Activated CD4-positive, alpha-beta T cell treated with anti-CD3 and anti-CD28 coated beads, Interleukin-2, amount 10 ng/mL, durations not matched to agents 7 days and 5 days (primary cell): ENCODE data around the gene GPR42. TPM values are rescaled to one million over a fixed set of nuclear protein-coding genes. Genes with fewer than 3 reads are reported as not detected.

Experiments used
- CTCF ChIA-PET: fragments of 350-600 bp; sonication (Branson Sonifier 250); formaldehyde crosslinking; loops from one replicate; lab custom pipeline; 2021; ENCODE audit warnings: antibody characterized with exemption; lab: Charles Lee
- POLR2A ChIA-PET: fragments of 350-600 bp; sonication (Branson Sonifier 250); formaldehyde crosslinking; loops from one replicate; lab custom pipeline; 2021; ENCODE audit warnings: antibody characterized with exemption; lab: Charles Lee
- DNase-seq: peaks from one replicate; pipeline ENCODE4 v3.0.0-alpha.2; 2020
- H3K27ac Mint-ChIP-seq: one replicate; pipeline ENCODE4 v1.8.0; 2021; ENCODE audit warnings: mild to moderate bottlenecking, moderate library complexity, mixed read lengths
- H3K27me3 Mint-ChIP-seq: one replicate; pipeline ENCODE4 v1.8.0; 2021; ENCODE audit warnings: mixed read lengths
- H3K36me3 Mint-ChIP-seq: one replicate; pipeline ENCODE4 v1.8.0; 2021; ENCODE audit warnings: low read depth, mixed read lengths
- H3K4me1 Mint-ChIP-seq: one replicate; pipeline ENCODE4 v1.8.0; 2021; ENCODE audit warnings: mixed read lengths
- H3K4me3 Mint-ChIP-seq: one replicate; pipeline ENCODE4 v1.8.0; 2021; ENCODE audit warnings: mild to moderate bottlenecking, moderate library complexity, mixed read lengths
- H3K9me3 Mint-ChIP-seq: one replicate; pipeline ENCODE4 v1.8.0; 2021; ENCODE audit warnings: mixed read lengths
- total RNA-seq, 2 experiments: library from RNA; stranded (reverse); gene quantifications; one replicate each; pipeline ENCODE4 v1.2.3, GENCODE V29; 2021

GPR42 gene, protein sequence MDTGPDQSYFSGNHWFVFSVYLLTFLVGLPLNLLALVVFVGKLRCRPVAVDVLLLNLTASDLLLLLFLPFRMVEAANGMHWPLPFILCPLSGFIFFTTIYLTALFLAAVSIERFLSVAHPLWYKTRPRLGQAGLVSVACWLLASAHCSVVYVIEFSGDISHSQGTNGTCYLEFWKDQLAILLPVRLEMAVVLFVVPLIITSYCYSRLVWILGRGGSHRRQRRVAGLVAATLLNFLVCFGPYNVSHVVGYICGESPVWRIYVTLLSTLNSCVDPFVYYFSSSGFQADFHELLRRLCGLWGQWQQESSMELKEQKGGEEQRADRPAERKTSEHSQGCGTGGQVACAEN
- total RNA-seq, result not detected

DNA sequence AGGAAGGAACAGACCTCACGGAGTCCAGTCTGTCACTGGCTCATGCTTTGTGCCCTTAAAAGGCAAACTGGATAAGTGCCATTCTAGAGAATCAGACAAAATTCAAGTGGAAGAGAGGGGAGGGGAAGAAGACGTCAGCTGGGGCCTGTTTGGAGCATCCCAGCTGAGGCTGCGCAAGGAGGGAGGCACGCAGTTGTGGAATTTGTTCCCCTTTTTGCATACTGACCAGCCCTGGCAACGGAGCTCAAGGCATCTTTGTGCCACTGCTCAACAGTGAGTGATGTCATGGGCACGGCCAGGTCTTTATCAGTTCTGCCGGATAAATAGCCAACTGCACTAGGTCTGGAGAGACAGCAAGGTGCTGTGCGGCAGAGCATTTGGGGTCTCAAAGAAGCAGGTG lies at the start of gene GPR42:
GPR42 (plus strand) TSS at position 347 of the 400 bp plus-strand sequence. CDS start 292 bp downstream, outside the sequence.
- no peak for DNase-seq
- Mint-ChIP-seq H3K9me3 (no peaks in the 10 kb centered on the region), H3K27me3 (peaks cover 31% of the 10 kb centered on the region), H3K4me1 (peaks cover 2% of the 10 kb centered on the region), H3K36me3 (no peaks in the 10 kb centered on the region), H3K27ac (no peak within 1 kb of the TSS), H3K4me3 (no peak within 1 kb of the TSS)
- POLR2A ChIA-PET, result no interaction called here
- CTCF ChIA-PET, result no interaction called here

DNA sequence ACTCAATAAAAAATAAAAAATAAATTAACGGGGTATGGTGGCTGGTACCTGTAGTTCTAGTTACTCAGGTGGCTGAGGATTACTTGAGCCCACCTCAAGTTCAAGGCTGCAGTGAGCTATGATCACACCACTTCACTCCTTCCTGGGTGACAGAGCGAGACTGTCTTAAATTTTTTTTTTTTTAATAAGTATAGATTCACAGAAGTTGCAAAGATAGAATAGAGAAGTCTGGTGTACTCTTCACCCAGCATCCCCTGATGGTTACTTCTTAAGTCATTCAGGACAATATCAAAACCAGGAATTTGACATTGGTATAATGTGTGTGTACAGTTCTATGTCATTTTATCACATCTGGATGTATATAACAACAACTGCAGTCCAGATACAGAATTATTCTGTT lies 49.6 kb upstream of the GPR42 start:
- ChIA-PET POLR2A (no interaction called here), CTCF (no interaction called here)
- DNase-seq, result no peak
- Mint-ChIP-seq H3K27ac (no peak overlapping the region), H3K9me3 (peaks cover 5% of the 10 kb centered on the region), H3K27me3 (peaks cover 18% of the 10 kb centered on the region), H3K4me3 (no peak overlapping the region), H3K4me1 (peaks cover 5% of the 10 kb centered on the region), H3K36me3 (no peaks in the 10 kb centered on the region)

DNA sequence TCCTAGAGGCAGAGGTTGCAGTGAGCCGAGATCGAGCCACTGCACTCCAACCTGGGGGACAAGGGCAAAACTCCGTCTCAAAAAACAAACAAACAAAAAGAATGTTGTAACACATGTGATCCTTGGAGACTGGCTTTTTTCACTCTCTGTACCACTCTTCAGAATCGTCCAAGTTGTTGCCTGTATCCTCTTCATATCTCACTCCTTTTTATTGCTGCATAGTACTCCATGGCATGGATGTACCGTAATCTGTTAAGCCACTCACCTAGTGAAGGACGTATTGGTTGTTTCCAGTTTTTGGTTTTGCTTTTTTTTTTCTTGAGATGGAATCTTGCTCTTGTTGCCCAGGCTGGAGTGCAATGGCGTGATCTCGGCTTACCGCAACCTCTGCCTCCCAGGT lies 48.9 kb upstream of the GPR42 start:
- Mint-ChIP-seq H3K27ac (no peak overlapping the region), H3K4me3 (no peak overlapping the region), H3K36me3 (no peaks in the 10 kb centered on the region), H3K27me3 (peaks cover 18% of the 10 kb centered on the region), H3K9me3 (peaks cover 5% of the 10 kb centered on the region), H3K4me1 (peaks cover 5% of the 10 kb centered on the region)
- ChIA-PET CTCF (no interaction called here), POLR2A (no interaction called here)
- DNase-seq, result no peak

DNA sequence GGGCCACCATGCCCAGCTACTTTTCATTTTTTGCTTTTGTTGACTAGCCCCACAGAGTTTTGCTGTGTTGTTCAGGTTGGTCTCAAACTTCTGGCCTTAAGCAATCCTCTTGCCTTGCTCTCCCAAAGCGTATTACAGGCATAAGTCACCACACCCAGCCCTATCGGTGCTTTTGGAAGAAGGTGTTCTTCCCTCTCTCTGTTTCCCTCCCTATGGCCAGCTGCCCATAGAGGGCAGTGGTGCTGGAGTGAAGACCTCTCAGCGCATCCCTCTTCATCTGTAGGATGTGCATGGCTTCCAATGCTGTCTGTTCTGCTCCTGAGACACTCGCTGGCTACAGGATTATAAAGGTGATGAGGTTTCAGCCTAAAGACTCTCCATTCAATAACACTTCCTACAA lies 43.2 kb upstream of the GPR42 start:
- Mint-ChIP-seq H3K36me3 (no peaks in the 10 kb centered on the region), H3K4me1 (peaks cover 7% of the 10 kb centered on the region), H3K9me3 (no peaks in the 10 kb centered on the region), H3K27ac (no peak overlapping the region), H3K27me3 (peaks cover 7% of the 10 kb centered on the region), H3K4me3 (no peak overlapping the region)
- DNase-seq, result no peak
- ChIA-PET POLR2A (no interaction called here), CTCF (interaction anchor here (1.2 kb wide), 1 partner anchor 10 kb away, joined by 3 read pairs; no protein-coding TSS in a partner anchor)

DNA sequence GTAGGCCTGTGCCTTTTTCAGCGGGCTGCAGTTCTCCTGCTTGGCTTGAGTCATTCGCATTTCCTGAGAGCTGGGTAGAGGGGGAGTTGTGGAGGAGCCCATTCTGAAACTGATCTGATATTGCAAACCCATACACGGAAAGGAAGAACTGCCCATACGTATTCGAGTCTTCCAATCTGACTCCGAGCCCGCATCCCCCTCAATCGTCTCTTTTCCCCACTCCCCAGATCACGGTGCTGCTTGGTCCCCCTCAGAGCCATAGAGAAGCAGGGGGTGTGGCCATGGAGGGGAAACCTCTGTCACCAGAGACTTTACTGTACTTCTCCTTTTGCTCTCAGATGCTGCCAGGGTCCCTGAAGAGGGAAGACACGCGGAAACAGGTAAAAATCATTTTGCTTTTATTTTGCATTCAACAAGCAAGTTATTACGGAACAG lies 42.0 kb upstream of the GPR42 start, which contains the start of gene CD22:
CD22 (plus strand) TSS at position 337 of the 435 bp plus-strand sequence. CDS start 2,854 bp downstream, outside the sequence.
- no peak for DNase-seq
- H3K36me3 Mint-ChIP-seq, result no peaks in the 10 kb centered on the region
- POLR2A ChIA-PET, result no interaction called here
- CTCF ChIA-PET, result interaction anchor here (0.6 to 1.2 kb wide), 2 partner anchors 11 to 153 kb away, joined by 3 read pairs; no protein-coding TSS in a partner anchor
- peaks cover 18% of the 10 kb centered on the region for H3K4me1 Mint-ChIP-seq
- no peak within 1 kb of the TSS for H3K4me3 Mint-ChIP-seq
- no peak within 1 kb of the TSS for H3K27ac Mint-ChIP-seq
- no peaks in the 10 kb centered on the region for H3K9me3 Mint-ChIP-seq
- peaks cover 7% of the 10 kb centered on the region for H3K27me3 Mint-ChIP-seq

DNA sequence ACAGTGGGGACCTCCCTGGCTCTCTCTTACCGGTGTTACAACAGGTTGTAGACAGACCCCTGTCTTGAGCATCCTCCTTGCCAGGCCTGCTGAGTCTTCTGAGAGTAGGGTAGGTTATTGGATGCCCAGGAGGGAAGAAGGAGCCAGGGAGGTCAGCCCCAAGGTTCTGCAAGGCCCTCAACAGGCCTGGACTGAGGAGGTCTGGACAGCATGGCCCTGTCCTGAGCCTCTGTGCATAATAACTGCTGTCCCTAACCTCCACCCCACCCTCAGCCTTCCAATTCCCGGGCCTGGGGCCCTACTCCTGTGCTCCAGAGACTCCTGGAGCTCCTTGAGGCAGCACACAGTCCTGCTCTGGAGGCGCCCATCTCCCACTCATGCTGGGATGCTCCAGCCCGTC lies 41.5 kb upstream of the GPR42 start:
- CTCF ChIA-PET, result no interaction called here
- DNase-seq, result no peak
- peaks cover 7% of the 10 kb centered on the region for H3K27me3 Mint-ChIP-seq
- peaks cover 18% of the 10 kb centered on the region for H3K4me1 Mint-ChIP-seq
- no peak overlapping the region for H3K27ac Mint-ChIP-seq
- H3K4me3 Mint-ChIP-seq, result no peak overlapping the region
- no peaks in the 10 kb centered on the region for H3K9me3 Mint-ChIP-seq
- H3K36me3 Mint-ChIP-seq, result no peaks in the 10 kb centered on the region
- POLR2A ChIA-PET, result no interaction called here

DNA sequence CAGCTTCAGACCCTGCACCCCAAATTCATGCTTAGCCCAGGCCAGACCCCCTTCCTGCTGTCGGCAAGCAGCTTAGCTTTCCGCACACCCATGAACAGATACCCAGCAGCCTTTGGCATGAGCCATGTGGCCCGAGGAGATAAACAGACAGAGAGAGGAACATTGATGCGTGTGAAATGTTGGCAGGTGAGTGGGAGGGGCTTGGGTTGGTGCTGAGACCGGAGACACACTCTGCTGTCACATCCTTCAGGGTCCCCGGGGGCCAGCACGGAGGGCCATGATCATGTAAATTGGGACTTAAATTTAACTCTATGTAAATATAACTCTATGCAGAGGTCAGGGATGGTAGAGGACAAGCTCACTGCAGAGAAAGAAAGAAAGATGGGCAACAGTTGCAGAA lies 40.4 kb upstream of the GPR42 start:
- ChIA-PET POLR2A (no interaction called here), CTCF (no interaction called here)
- DNase-seq, result no peak
- Mint-ChIP-seq H3K4me3 (no peak overlapping the region), H3K9me3 (no peaks in the 10 kb centered on the region), H3K36me3 (no peaks in the 10 kb centered on the region), H3K27ac (no peak overlapping the region), H3K4me1 (peaks cover 20% of the 10 kb centered on the region), H3K27me3 (peaks cover 4% of the 10 kb centered on the region)

DNA sequence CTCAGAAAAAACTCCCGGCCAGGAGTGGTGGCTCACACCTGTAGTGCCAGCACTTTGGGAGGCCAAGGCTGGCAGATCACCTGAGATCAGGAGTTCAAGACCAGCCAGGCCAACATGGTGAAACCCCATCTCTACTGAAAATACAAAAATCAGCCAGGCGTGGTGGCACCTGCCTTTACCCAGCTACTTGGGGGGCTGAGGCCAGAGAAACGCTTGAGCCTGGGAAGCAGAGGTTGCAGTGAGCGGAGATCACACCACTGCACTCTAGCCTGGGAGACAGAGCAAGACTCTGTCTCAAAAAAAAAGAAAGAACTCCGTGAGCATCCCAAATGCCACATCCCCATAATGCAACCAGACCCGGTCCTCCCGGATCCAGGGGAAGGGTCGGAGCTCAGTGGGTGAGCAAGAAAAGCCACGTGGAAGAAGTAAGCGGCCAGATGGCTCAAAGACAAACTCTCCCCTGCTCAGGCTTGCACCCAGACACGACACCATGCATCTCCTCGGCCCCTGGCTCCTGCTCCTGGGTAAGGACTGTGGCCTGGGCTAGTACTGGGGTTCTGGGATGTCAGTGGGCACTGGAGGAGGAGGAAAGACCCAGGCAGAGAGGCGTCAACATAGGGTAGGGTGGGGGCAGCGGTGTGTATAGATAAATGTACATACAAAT lies 39.2 kb upstream of the GPR42 start:
- no peak overlapping the region for H3K4me3 Mint-ChIP-seq

DNA sequence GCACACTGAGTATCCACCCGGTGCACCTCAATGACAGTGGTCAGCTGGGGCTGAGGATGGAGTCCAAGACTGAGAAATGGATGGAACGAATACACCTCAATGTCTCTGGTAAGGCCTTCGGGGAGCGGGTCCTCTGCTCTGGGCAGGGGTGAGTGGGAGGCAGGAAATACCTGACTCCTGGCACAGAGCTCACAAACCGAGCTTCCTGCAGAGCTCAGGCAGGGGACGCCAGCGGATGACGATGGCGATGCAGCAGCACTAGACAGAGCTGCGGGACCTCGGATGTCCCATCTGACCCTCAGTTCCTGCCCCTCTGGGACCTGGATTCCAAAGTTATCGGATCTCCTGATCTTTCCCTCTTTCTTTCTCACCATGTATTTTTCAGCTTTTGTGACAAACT lies 38.1 kb upstream of the GPR42 start:
- peak; percentile 25 for DNase-seq
- H3K27me3 Mint-ChIP-seq, result no peaks in the 10 kb centered on the region
- H3K9me3 Mint-ChIP-seq, result no peaks in the 10 kb centered on the region
- peaks cover 20% of the 10 kb centered on the region for H3K4me1 Mint-ChIP-seq
- ChIA-PET POLR2A (interaction anchor here (0.5 kb wide), 1 partner anchor 56 kb away, joined by 5 read pairs; no protein-coding TSS in a partner anchor), CTCF (interaction anchor here (0.8 to 1.6 kb wide), 8 partner anchors 14 to 178 kb away, joined by 3 to 5 read pairs (median 3); partner anchors contain the start of gene FFAR3)
- no peak overlapping the region for H3K4me3 Mint-ChIP-seq
- H3K36me3 Mint-ChIP-seq, result no peaks in the 10 kb centered on the region
- no peak overlapping the region for H3K27ac Mint-ChIP-seq

More for the DNA sequence above, 39.2 kb upstream of the GPR42 start:
- H3K4me1 Mint-ChIP-seq, result peaks cover 20% of the 10 kb centered on the region
- ChIA-PET CTCF (interaction anchor here (1.3 to 1.6 kb wide), 3 partner anchors 19 to 179 kb away, joined by 3 read pairs; no protein-coding TSS in a partner anchor), POLR2A (no interaction called here)
- H3K27ac Mint-ChIP-seq, result no peak overlapping the region
- H3K36me3 Mint-ChIP-seq, result no peaks in the 10 kb centered on the region
- no peaks in the 10 kb centered on the region for H3K9me3 Mint-ChIP-seq
- H3K27me3 Mint-ChIP-seq, result no peaks in the 10 kb centered on the region
- no peak for DNase-seq

DNA sequence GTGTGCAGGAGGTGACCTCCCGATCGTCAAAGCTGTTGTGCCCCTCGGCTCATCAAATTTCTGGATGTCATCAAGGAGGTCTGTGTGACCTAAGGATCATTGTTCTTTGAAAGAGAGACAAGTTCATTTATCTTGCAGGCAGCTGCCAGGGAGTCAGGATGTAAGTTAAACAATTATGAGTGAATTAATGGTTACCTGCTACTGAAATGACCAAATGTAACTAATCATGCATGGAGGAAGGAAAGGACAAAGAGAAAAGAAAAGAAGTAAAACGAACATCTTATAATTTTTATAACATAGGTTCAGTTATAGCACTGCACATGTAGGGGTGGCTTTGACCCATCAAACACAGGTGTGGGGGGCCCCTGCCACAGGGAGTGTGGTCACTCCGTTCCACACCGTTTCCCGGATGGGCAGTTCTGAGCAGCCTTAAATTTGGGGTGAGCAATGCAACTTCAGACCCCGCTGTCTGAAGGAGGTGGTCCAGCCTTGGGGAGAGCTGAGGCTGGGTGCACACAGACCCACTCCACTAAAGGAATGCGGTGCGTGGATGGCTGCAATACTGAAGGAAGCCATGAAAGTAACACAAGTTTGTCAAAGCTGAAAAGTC lies 36.6 kb upstream of the GPR42 start:
- H3K9me3 Mint-ChIP-seq, result no peaks in the 10 kb centered on the region
- no peaks in the 10 kb centered on the region for H3K36me3 Mint-ChIP-seq
- H3K4me1 Mint-ChIP-seq, result peaks cover 16% of the 10 kb centered on the region
- H3K4me3 Mint-ChIP-seq, result no peak overlapping the region
- no peaks in the 10 kb centered on the region for H3K27me3 Mint-ChIP-seq
- POLR2A ChIA-PET, result no interaction called here
- no peak overlapping the region for H3K27ac Mint-ChIP-seq
- CTCF ChIA-PET, result interaction anchor here (1.3 to 1.6 kb wide), 2 partner anchors 23 to 26 kb away, joined by 3 to 4 read pairs; partner anchors contain the start of gene FFAR3
- DNase-seq, result no peak

DNA sequence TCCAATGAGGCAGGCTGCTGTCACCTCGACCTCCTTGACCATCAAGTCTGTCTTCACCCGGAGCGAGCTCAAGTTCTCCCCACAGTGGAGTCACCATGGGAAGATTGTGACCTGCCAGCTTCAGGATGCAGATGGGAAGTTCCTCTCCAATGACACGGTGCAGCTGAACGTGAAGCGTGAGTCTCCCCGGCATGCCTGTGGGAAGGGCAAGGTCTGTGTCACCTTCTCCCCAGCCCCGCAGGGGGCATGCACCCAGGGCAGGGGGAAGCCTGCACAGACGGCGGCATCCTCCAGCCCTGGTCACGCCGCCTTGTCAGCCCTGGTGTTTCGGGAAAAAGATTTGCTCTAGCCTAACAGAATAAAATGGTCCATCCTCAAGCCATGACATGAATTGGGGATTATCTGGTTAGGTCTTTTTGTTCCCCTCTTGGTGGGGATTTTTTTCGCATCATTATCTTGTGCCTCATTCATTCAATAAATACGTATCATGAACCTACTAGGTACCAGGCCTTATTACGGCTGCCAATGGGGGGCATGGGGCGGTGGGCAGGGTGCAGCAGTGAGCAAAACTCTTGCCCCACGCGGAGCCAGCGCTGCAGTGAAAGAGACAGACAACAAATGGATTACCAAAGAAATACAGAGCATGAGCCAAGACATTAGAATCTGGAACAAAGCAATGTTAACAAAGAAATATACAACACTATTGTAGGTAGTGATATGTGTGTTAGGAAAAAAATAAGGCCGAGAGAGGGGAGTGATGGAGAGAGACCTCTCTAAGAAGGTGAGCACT lies 34.5 kb upstream of the GPR42 start:
- H3K4me1 Mint-ChIP-seq, result peaks cover 16% of the 10 kb centered on the region
- ChIA-PET POLR2A (no interaction called here), CTCF (interaction anchor here (0.8 kb wide), 1 partner anchor 161 kb away, joined by 3 read pairs; no protein-coding TSS in a partner anchor)
- H3K27ac Mint-ChIP-seq, result no peak overlapping the region
- no peaks in the 10 kb centered on the region for H3K36me3 Mint-ChIP-seq
- H3K27me3 Mint-ChIP-seq, result no peaks in the 10 kb centered on the region
- H3K9me3 Mint-ChIP-seq, result no peaks in the 10 kb centered on the region
- H3K4me3 Mint-ChIP-seq, result no peak overlapping the region
- no peak for DNase-seq
